ENCODE measurements around the gene GPC6. TPM values are rescaled to one million over a fixed set of nuclear protein-coding genes. Genes with fewer than 3 reads are reported as not detected.

Gene GPC6
- total RNA-seq, 2 donors from 2014 or later, result not detected

DNA sequence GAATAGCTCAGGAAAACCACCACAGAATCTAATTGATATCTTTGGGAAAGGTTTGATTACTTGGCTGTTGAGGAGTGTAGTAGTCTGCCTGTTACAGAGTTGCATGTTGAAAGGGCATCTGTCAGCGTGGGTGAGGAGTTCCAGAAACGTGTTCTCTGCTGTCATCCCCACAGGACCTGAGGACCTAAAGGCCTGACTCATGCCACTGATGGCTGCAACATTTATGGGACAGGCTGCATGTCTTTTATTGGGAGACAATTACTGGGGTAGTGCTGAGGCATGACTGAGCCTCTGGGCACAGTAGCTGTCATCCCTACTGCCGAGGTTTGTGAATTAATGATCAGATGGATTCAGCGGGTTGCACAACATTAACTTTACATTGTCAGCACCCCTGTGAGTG is 525.9 kb downstream of the GPC6 start:
- no peaks in the 10 kb centered on the region for H3K36me3 Mint-ChIP-seq (ENCODE audit: low read depth)

DNA sequence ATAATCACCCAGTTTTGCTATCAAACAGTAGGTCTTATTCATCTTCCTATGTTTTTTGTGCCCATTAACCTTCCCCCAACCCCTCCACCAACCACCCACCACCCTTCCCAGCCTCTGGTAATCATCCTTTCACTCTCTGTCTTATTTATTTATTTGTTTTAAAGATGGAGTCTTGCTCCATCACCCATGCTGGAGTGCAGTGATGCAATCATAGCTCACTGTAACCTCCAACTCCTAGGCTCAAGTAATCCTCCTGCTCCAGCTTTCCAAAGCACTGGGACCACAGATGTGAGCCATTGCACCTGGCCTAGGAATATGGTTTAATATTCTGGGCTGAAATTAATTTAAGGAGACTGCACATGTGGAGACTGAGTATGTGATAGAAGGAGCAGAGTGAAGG is 527.0 kb downstream of the GPC6 start:
- Mint-ChIP-seq H3K27me3 (no peaks in the 10 kb centered on the region), H3K4me1 (peaks cover 2% of the 10 kb centered on the region), H3K36me3 (ENCODE audit: low read depth) (no peaks in the 10 kb centered on the region), H3K27ac (no peak overlapping the region), H3K9me3 (peaks cover under 1% of the 10 kb centered on the region), H3K4me3 (no peak overlapping the region)
- no peak for ATAC-seq (replicated peaks)

More for the DNA sequence above, 525.9 kb downstream of the GPC6 start:
- peaks cover 3% of the 10 kb centered on the region for H3K27me3 Mint-ChIP-seq
- H3K4me1 Mint-ChIP-seq, result no peaks in the 10 kb centered on the region
- no peak for ATAC-seq (replicated peaks)
- H3K9me3 Mint-ChIP-seq, result no peaks in the 10 kb centered on the region
- H3K4me3 Mint-ChIP-seq, result no peak overlapping the region
- no peak overlapping the region for H3K27ac Mint-ChIP-seq

- Mint-ChIP-seq H3K4me1 (peaks cover 7% of the 10 kb centered on the region), H3K27me3 (no peaks in the 10 kb centered on the region), H3K9me3 (peaks cover 6% of the 10 kb centered on the region), H3K4me3 (no peak overlapping the region), H3K36me3 (ENCODE audit: low read depth) (no peaks in the 10 kb centered on the region), H3K27ac (no peak overlapping the region)
- no peak for ATAC-seq (replicated peaks)
Observed at GRCh38 chr13:93755341-93755740, 528.7 kb downstream of the GPC6 start.

DNA sequence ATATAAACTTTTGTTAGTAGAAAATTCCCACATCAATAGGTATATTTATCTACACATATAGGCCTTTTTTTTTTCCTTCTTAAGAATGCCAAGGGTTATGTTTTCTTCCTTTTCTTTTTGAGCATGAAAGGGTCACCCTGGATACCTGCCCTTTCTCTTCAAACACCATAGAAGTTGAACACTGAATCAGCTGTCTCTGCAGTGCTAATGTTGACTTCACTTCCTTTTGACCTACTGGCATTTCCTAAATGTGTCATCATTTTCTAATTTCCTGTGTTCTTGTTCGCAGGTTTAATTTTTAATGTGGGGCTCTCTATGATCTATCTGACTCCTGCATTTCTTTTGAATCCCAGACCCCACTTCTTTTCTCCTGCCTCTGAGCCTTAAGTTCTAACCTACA is 532.0 kb downstream of the GPC6 start:
- H3K36me3 Mint-ChIP-seq (ENCODE audit: low read depth), result no peaks in the 10 kb centered on the region
- peak overlapping the region; percentile 47 for H3K27ac Mint-ChIP-seq

DNA sequence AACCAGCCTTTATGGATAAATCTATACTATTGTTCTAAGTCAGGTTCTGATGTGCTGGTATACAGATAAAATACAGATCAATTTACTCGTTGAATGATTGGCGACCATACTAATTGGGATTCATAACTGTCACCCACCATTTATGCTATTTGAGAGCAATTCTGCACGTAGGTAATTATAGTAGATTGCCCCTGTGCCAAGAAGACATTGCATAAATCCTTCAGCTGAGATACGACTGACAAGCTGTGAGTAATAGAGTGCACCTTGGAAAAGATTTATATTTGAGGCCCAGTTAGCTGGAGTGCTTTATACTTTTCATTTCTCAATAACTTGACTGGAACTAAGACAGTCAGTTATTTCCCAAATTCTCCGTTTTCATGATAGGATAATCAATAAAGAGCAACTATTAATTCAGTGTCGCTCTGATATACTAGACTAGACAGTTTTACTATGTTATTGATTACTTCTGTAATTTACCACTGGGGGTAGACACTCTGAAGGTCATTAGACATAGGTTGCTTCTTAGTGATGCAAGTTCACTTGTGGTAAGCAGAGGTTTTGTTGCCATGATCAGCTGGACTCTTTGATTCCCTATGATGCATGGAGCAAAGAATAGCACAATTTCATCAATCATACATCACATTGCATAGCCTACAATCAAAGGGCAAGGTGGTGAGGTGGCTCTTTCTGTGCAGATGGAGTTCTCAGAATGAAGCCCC is 536.3 kb downstream of the GPC6 start:
- Mint-ChIP-seq H3K9me3 (peaks cover 12% of the 10 kb centered on the region), H3K36me3 (ENCODE audit: low read depth) (no peaks in the 10 kb centered on the region), H3K27ac (no peak overlapping the region), H3K4me3 (no peak overlapping the region), H3K27me3 (no peaks in the 10 kb centered on the region), H3K4me1 (peaks cover 7% of the 10 kb centered on the region)
- no peak for ATAC-seq (replicated peaks)

More for the DNA sequence above, 532.0 kb downstream of the GPC6 start:
- Mint-ChIP-seq H3K4me1 (peaks cover 7% of the 10 kb centered on the region), H3K9me3 (peaks cover 12% of the 10 kb centered on the region), H3K4me3 (peak overlapping the region; percentile 43), H3K27me3 (no peaks in the 10 kb centered on the region)
- ATAC-seq (replicated peaks), result peak; percentile 81

GRCh38 chr13:93765062-93765461 is 538.5 kb downstream of the GPC6 start:
- Mint-ChIP-seq H3K4me3 (no peak overlapping the region), H3K36me3 (ENCODE audit: low read depth) (no peaks in the 10 kb centered on the region), H3K4me1 (no peaks in the 10 kb centered on the region), H3K9me3 (peaks cover 6% of the 10 kb centered on the region), H3K27ac (no peak overlapping the region), H3K27me3 (peaks cover 4% of the 10 kb centered on the region)
- ATAC-seq (replicated peaks), result no peak

DNA sequence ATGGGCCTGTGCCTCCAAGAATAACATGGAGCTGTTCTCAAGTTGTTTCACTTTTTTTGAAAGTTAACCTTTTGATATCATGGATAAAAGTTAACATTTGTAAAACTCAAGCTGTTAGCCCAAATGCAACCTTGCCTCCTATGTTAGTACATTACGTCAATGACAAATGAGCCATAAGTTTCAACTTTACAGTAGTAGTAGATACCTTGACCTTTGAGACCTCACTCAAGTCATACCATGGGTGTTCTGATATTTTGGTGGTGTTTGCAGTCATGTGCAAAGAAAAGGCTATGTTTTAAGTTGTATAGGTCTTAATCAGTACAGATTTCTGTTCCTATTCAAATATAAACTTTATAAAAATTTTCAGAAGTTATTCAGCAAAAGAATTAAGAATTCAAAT is 539.2 kb downstream of the GPC6 start:
- H3K27me3 Mint-ChIP-seq, result peaks cover 4% of the 10 kb centered on the region
- H3K9me3 Mint-ChIP-seq, result peaks cover 6% of the 10 kb centered on the region
- no peak for ATAC-seq (replicated peaks)
- H3K36me3 Mint-ChIP-seq (ENCODE audit: low read depth), result no peaks in the 10 kb centered on the region
- no peak overlapping the region for H3K4me3 Mint-ChIP-seq
- no peak overlapping the region for H3K27ac Mint-ChIP-seq
- H3K4me1 Mint-ChIP-seq, result no peaks in the 10 kb centered on the region

GRCh38 chr13:93766719-93767118 is 540.1 kb downstream of the GPC6 start:
- H3K9me3 Mint-ChIP-seq, result peaks cover 6% of the 10 kb centered on the region
- H3K27me3 Mint-ChIP-seq, result peaks cover 4% of the 10 kb centered on the region
- H3K36me3 Mint-ChIP-seq (ENCODE audit: low read depth), result no peaks in the 10 kb centered on the region
- H3K4me3 Mint-ChIP-seq, result no peak overlapping the region
- H3K27ac Mint-ChIP-seq, result no peak overlapping the region
- no peak for ATAC-seq (replicated peaks)
- no peaks in the 10 kb centered on the region for H3K4me1 Mint-ChIP-seq

DNA sequence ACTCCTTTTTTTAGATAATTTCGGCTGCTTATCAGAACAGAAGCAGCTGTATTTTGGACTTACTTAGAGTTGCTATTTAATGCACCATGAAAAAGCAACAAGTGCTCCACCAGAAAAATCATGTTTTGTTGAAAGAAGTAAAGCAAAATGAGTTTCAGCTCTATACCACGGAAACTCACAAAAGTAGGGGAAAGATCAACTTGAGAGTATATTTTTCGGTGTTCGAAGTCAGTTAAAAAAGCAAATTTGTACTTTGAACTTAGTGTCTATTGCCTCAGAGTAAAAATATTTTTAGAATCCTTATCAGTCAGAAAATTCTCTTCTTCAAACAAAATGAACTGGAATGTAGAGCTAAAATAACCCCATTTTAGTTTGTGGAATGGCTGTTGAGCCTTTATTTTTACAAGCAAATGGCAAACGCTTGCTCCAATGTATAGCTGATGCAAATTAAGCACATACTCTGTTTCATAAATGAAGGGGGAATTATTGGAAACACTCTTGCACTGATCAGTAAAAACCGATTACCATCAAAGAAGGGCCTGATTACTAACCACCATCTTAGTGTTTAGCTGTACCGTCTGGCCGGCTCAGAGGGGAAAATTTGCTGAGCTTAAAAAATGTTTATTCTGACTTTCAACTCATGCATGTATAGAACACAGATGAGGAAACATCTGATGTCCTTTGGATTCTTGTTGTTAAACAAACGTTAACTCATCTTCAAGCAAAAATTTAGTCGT is 540.7 kb downstream of the GPC6 start:
- Mint-ChIP-seq H3K4me1 (no peaks in the 10 kb centered on the region), H3K27me3 (peaks cover 4% of the 10 kb centered on the region), H3K4me3 (no peak overlapping the region), H3K9me3 (peaks cover under 1% of the 10 kb centered on the region), H3K27ac (no peak overlapping the region), H3K36me3 (ENCODE audit: low read depth) (no peaks in the 10 kb centered on the region)
- no peak for ATAC-seq (replicated peaks)

GRCh38 chr13:93767917-93768409 is 541.4 kb downstream of the GPC6 start:
- Mint-ChIP-seq H3K27ac (no peak overlapping the region), H3K9me3 (no peaks in the 10 kb centered on the region), H3K4me3 (no peak overlapping the region), H3K27me3 (peaks cover 4% of the 10 kb centered on the region), H3K4me1 (no peaks in the 10 kb centered on the region), H3K36me3 (ENCODE audit: low read depth) (no peaks in the 10 kb centered on the region)
- no peak for ATAC-seq (replicated peaks)

GRCh38 chr13:93769101-93769500 is 542.5 kb downstream of the GPC6 start:
- H3K27me3 Mint-ChIP-seq, result peaks cover 4% of the 10 kb centered on the region
- no peaks in the 10 kb centered on the region for H3K36me3 Mint-ChIP-seq (ENCODE audit: low read depth)
- no peak for ATAC-seq (replicated peaks)
- H3K4me3 Mint-ChIP-seq, result no peak overlapping the region
- no peak overlapping the region for H3K27ac Mint-ChIP-seq
- H3K9me3 Mint-ChIP-seq, result no peaks in the 10 kb centered on the region
- H3K4me1 Mint-ChIP-seq, result no peaks in the 10 kb centered on the region

GRCh38 chr13:93769607-93770006 is 543.0 kb downstream of the GPC6 start:
- Mint-ChIP-seq H3K4me1 (no peaks in the 10 kb centered on the region), H3K4me3 (no peak overlapping the region), H3K27ac (no peak overlapping the region), H3K9me3 (no peaks in the 10 kb centered on the region), H3K27me3 (peaks cover 4% of the 10 kb centered on the region), H3K36me3 (ENCODE audit: low read depth) (no peaks in the 10 kb centered on the region)
- no peak for ATAC-seq (replicated peaks)

DNA sequence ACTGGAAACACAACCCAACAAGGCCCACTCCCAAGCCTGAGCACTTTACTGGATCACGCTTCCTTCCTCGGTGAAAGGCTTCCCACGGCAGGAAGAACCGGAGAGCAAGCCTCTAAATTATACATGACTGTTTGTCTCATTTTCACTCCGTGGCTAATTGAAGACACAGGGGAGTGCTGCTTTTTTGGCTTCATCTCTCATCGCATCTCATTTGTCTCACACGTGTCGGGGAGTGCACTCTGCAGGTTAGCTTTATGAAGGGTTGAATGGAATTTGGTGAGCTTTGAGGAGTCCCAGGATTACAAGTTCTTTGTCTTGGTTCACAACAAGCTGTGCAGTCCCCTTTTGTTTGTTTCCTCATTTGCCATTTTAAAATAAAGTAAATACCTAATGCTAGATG is 544.6 kb downstream of the GPC6 start:
- H3K4me3 Mint-ChIP-seq, result no peak overlapping the region
- H3K4me1 Mint-ChIP-seq, result no peaks in the 10 kb centered on the region
- H3K27me3 Mint-ChIP-seq, result peaks cover 4% of the 10 kb centered on the region
- ATAC-seq (replicated peaks), result no peak
- H3K27ac Mint-ChIP-seq, result no peak overlapping the region
- H3K9me3 Mint-ChIP-seq, result no peaks in the 10 kb centered on the region
- no peaks in the 10 kb centered on the region for H3K36me3 Mint-ChIP-seq (ENCODE audit: low read depth)

- Mint-ChIP-seq H3K27ac (no peak overlapping the region), H3K4me1 (no peaks in the 10 kb centered on the region), H3K27me3 (peaks cover 4% of the 10 kb centered on the region), H3K9me3 (no peaks in the 10 kb centered on the region), H3K36me3 (ENCODE audit: low read depth) (no peaks in the 10 kb centered on the region), H3K4me3 (no peak overlapping the region)
- no peak for ATAC-seq (replicated peaks)
Observed at GRCh38 chr13:93771782-93772181, 545.2 kb downstream of the GPC6 start.

DNA sequence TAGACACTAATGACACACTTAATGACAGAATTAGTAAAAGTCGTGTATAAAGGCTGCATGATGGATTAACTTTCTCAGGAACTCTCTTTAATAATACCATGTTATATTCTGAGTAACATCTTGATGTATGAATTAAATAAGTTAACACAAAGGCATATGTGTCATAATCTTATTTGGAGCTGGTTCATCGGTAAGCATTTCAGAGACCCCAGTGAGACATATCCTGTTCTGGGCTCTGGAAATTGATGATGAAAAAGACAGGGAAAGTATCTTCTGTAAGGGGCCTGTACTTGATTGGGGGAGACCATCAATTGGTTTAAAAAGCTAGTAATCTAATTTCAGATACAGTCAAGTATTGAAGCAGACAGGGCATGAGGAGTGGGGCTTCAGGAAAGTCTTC is 547.9 kb downstream of the GPC6 start:
- no peaks in the 10 kb centered on the region for H3K36me3 Mint-ChIP-seq (ENCODE audit: low read depth)
- no peak overlapping the region for H3K27ac Mint-ChIP-seq
- no peaks in the 10 kb centered on the region for H3K4me1 Mint-ChIP-seq
- ATAC-seq (replicated peaks), result no peak
- H3K27me3 Mint-ChIP-seq, result peaks cover 5% of the 10 kb centered on the region
- no peak overlapping the region for H3K4me3 Mint-ChIP-seq
- H3K9me3 Mint-ChIP-seq, result no peaks in the 10 kb centered on the region

Data from activated T-helper 17 cell treated with anti-CD3 and anti-CD28 coated beads, Interleukin-2, amount 50 U/mL, for 72 hours (primary cell).